SU-DHL-6 (cell line): ENCODE results near the gene GTF3C1.

ENCODE experiments used
- H2AFZ ChIP-seq: fragments of 200-600 bp; sonication (generic); 2 replicates; pipeline ENCODE4 v1.6.1; 2014; ENCODE audit warnings: low read depth, mild to moderate bottlenecking, moderate library complexity, mixed read lengths, antibody characterized with exemption, low read length; ENCODE audit not compliant: severe bottlenecking
- H3F3A ChIP-seq: fragments of 200-600 bp; shearing (Covaris generic); 2 replicates; pipeline ENCODE4 v1.6.0; 2016; ENCODE audit warnings: antibody characterized with exemption, mild to moderate bottlenecking; ENCODE audit not compliant: insufficient read depth
- H3K27ac ChIP-seq: fragments of 200-600 bp; sonication (generic); 2 replicates; pipeline ENCODE4 v1.5.1; 2016; ENCODE audit warnings: low read depth, mild to moderate bottlenecking, low read length, moderate library complexity, mixed read lengths
- H3K27me3 ChIP-seq: fragments of 200-600 bp; sonication (generic), shearing (Covaris generic); 2 replicates; pipeline ENCODE4 v1.6.0; 2014; ENCODE audit warnings: mild to moderate bottlenecking, low read length
- H3K36me3 ChIP-seq: fragments of 200-600 bp; sonication (generic); 2 replicates; pipeline ENCODE4 v1.6.1; 2014; ENCODE audit warnings: mild to moderate bottlenecking, low read length, mixed read lengths
- H3K4me2 ChIP-seq: fragments of 300-600, 200-600 bp; shearing (Covaris generic), sonication (generic); 2 replicates; pipeline ENCODE4 v1.6.0; 2014; ENCODE audit warnings: low read length, low read depth, mild to moderate bottlenecking; ENCODE audit not compliant: poor library complexity, severe bottlenecking
- H3K4me3 ChIP-seq: fragments of 200-600 bp; sonication (generic); 2 replicates; pipeline ENCODE4 v1.5.1; 2014; ENCODE audit warnings: antibody characterized with exemption, low read length, mild to moderate bottlenecking, mixed read lengths; ENCODE audit not compliant: insufficient read depth, poor library complexity, severe bottlenecking
- H3K79me2 ChIP-seq: fragments of 200-600 bp; sonication (generic); 2 replicates; pipeline ENCODE4 v1.6.1; 2014; ENCODE audit warnings: mild to moderate bottlenecking, low read length, moderate library complexity; ENCODE audit not compliant: insufficient read depth
- H3K9ac ChIP-seq: fragments of 200-600 bp; sonication (generic); 2 replicates; pipeline ENCODE4 v1.7.0; 2014; ENCODE audit warnings: mild to moderate bottlenecking, low read length
- H3K9me2 ChIP-seq: fragments of 200-600 bp; sonication (generic); replicated peaks from 2 replicates; pipeline ENCODE4 v1.6.1; 2014; ENCODE audit warnings: low read length; ENCODE audit not compliant: insufficient read depth
- H3K9me3 ChIP-seq: fragments of 200-600 bp; sonication (generic); 2 replicates; pipeline ENCODE4 v1.6.1; 2014; ENCODE audit warnings: low read length, mixed read lengths; ENCODE audit not compliant: insufficient read depth
- H4K20me1 ChIP-seq: fragments of 200-600 bp; sonication (generic); 2 replicates; pipeline ENCODE4 v1.6.1; 2014; ENCODE audit warnings: low read depth, mild to moderate bottlenecking, antibody characterized with exemption, low read length, moderate library complexity, mixed read lengths
- CTCF ChIP-seq: fragments of 200-600 bp; sonication (generic); IDR thresholded peaks from one replicate; pipeline ENCODE4 v1.5.1; 2017; ENCODE audit warnings: antibody characterized with exemption, mild to moderate bottlenecking, low read length, moderate library complexity; ENCODE audit not compliant: insufficient read depth, poor library complexity, severe bottlenecking
- EZH2phosphoT487 ChIP-seq: fragments of 200-600 bp; sonication (generic), shearing (Covaris generic); conservative IDR thresholded peaks from 2 replicates; pipeline ENCODE4 v1.6.1; 2018; ENCODE audit warnings: mild to moderate bottlenecking, antibody characterized with exemption, low read length, moderate library complexity, mixed read lengths

Gene GTF3C1

GRCh38 chr16:27583634-27584033, 33.9 kb upstream of the GTF3C1 start:
- no peaks in the 10 kb centered on the region for H3K36me3 ChIP-seq
- TF ChIP-seq CTCF = no peak
- no peak for TF ChIP-seq EZH2phosphoT487
- no peak overlapping the region for H3K4me3 ChIP-seq
- H3K79me2 ChIP-seq = no peaks in the 10 kb centered on the region
- no peaks in the 10 kb centered on the region for H3F3A ChIP-seq
- H3K27me3 ChIP-seq = no peaks in the 10 kb centered on the region
- no peaks in the 10 kb centered on the region for H3K9me3 ChIP-seq
- H2AFZ ChIP-seq = no peak overlapping the region
- no peak overlapping the region for H3K9ac ChIP-seq
- no peak overlapping the region for H3K4me2 ChIP-seq
- no peak overlapping the region for H3K27ac ChIP-seq
- H3K9me2 ChIP-seq = no peaks in the 10 kb centered on the region
- no peaks in the 10 kb centered on the region for H4K20me1 ChIP-seq

- no peaks in the 10 kb centered on the region for H3F3A ChIP-seq
- no peaks in the 10 kb centered on the region for H4K20me1 ChIP-seq
- H3K9me2 ChIP-seq = no peaks in the 10 kb centered on the region
- H3K36me3 ChIP-seq = no peaks in the 10 kb centered on the region
- no peaks in the 10 kb centered on the region for H3K9me3 ChIP-seq
- no peak overlapping the region for H2AFZ ChIP-seq
- no peak overlapping the region for H3K9ac ChIP-seq
- no peaks in the 10 kb centered on the region for H3K27me3 ChIP-seq
- no peak overlapping the region for H3K4me3 ChIP-seq
- H3K79me2 ChIP-seq = no peaks in the 10 kb centered on the region
- TF ChIP-seq EZH2phosphoT487 (no peak), CTCF (no peak)
- H3K4me2 ChIP-seq = no peak overlapping the region
- no peak overlapping the region for H3K27ac ChIP-seq
These were observed 33.2 kb upstream of the GTF3C1 start for GRCh38 chr16:27582883-27583282.

DNA sequence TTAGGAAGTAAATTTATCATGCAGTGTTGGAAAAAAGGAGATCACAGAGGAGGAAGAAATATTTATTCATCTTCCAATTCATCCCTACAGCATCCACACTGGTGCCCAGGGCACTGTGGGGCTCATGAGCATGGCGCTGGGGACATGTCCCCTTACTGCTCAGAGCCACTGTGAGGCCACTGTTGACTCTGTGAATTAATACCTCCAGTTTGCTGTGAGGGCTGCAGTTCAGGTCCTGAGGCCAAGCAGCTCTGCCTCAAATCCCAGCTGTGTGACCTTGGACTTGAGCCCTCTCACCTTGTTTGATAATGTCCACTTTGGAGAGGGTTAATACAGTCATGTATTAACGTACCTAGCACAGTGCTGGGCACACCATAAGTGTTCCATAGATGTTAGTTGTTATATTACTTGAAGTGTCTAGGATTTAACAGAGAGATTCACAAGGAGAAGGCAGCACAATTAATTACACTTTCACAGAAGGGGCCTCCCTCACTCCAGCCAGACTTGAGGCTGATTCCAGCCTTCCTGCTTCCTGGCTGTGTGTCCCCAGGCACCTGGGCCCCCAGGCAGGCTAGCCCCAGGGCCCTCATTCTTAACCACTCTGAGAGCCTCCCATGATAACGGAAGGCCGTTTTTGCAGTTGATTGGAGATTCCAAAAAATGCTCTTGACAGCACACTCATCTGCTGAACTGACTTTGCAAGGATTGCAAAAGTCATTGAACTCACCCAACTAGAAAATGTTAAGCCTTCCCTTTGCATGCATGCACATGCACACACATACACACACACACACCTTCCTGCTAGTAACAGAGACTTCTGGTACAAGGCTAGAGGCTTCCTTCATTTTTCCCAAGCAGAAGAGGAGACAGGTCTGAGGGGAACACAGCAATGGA, 29.6 kb upstream of the GTF3C1 start:
- H3K27me3 ChIP-seq = no peaks in the 10 kb centered on the region

More for the DNA sequence above, 29.6 kb upstream of the GTF3C1 start:
- no peak overlapping the region for H3K27ac ChIP-seq
- no peaks in the 10 kb centered on the region for H3K9me3 ChIP-seq
- no peak overlapping the region for H3K4me3 ChIP-seq
- H2AFZ ChIP-seq = no peak overlapping the region
- no peaks in the 10 kb centered on the region for H3K36me3 ChIP-seq
- H3K79me2 ChIP-seq = no peaks in the 10 kb centered on the region
- no peaks in the 10 kb centered on the region for H3K9me2 ChIP-seq
- TF ChIP-seq CTCF (no peak), EZH2phosphoT487 (no peak)
- no peaks in the 10 kb centered on the region for H3F3A ChIP-seq
- no peaks in the 10 kb centered on the region for H4K20me1 ChIP-seq
- no peak overlapping the region for H3K9ac ChIP-seq
- no peak overlapping the region for H3K4me2 ChIP-seq
